Iris pigment epithelial cell (primary cell): ENCODE data around the gene SARNP.

ENCODE experiments used
- DNase-seq: peaks from one replicate; pipeline ENCODE4 v3.0.0-alpha.2; 2011; ENCODE audit warnings: low read depth

SARNP gene

DNA sequence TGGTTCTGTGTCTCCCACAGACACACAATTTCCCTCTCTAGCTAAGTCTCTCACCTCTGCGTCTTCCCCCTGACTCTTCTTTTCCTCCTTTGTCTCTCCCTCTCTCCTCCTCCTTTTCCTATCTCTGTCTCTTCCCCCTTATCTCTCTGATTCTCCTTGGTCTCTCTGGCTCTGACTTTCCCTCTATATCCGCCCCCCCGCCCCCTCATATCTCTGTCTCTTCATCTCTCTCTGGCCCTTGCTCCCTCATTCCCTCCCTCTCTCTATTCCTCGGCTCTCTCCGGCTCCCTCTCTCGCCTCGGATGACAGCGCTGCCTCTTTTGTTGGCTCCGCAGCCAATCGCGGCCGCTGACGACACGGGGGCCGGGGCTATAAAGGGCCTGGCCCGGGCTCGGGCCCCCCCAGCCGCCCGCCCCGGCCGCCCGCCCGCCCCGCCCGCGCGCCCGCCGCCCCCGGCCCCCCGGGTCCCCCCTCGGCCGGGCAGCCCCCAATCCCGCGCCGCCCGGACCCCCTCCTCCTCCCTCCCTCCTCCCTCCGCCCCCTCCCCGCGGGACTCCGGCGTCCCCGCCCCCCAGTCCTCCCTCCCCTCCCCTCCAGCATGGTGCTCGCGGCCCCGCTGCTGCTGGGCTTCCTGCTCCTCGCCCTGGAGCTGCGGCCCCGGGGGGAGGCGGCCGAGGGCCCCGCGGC lies 74.7 kb downstream of the SARNP start, which contains the start of gene GDF11:
Gene GDF11, plus strand, starts transcription at position 404 of the 687 bp plus-strand sequence. Its CDS starts 195 bp downstream, at position 599.
- DNase-seq, result peak; percentile 74

DNA sequence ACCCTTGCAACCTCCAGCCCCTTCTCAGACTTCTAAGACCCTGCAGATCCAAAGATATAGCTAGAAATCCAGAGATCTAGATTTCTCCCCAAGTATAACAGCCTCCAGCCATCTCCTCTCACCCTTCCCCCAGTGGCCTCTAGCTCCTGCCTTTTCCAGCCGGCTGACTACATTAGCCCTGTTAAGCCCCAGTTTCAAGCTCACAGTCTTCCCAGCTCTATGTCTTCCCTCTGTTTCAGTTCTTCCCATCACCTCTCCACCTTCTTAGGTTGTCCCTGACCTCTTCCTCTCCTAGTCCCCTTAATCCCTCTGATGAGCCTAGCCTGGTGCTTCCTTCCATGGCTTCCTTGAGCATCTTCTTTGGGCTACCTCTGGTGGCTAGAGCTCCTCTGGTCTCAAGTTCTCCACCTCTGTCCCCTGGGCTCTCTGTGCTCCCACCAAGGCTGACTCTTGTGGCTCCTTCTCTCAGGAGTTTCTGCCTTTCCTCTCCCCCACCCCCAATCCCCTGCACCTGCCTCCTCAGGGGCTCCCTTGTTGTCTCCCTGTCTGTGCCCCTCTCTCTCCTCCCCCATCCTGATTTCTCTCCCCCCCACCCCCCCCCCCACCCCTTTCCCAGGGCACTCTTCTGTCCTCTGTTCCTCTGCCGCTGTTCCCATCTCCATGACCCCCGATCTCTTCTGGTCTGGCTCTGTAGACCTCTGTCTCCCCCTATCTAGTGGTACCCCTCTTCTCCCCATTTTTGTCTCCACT lies 75.4 kb downstream of the SARNP start:
- DNase-seq, result no peak

DNA sequence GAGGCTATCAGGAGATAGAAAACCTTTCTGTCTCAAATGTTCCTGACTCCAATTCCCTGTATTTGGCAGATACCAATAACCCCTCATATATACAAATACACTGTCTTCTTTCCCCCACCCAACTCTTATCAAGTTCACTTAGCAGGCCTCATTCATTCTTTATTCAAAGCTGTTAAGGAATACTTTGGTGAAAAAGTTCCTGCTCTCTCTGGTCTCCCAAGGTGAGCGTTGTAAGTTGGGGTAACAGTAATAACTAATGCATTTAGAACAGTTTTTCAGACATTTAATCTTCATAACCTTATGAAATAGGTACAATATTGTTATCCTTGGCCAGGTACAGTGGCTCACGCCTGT lies 78.5 kb downstream of the SARNP start:
- DNase-seq, result no peak

DNA sequence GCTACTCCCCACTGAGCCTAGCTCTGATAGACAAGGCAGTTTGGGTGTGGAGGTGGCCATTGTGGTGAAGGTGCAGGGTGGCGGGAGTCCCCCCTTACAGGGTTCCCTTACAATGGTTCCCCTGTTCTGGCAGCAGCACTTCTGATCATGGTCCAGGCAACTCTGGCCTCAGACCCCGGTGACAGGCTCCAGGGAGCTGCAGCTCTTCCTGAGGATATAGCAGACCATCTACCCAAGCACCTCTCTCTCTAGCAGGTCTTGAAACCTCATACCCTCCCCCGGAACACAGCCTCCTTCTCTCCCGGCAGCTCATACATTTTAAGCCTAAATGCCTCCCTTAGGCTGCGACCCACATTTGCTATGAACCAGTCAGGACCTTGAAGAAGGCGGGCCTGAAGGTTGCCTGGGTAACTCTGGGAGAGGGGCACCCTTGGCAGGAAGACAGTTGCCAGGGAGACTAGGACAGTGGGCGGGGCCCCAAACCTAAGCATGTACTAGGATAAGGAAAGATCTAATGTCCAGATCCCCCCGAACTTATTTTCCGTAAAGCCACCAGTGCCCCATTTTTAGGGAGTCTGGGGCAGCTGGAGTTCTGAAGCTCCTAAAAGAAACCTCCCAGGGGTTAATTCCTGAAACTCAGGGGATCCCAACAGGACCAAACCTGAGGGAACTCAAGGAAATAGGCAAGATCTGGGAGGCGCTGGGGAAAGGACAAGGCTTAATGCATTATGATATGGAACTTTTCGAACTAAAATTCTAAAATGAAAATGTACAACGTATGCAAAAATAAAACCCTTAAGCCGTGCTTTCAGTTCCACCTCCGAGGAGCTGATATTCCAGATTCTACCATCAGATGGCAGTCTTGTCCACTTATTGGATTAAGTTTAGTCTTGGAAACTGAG lies 79.2 kb downstream of the SARNP start:
- DNase-seq, result peak; percentile 80

DNA sequence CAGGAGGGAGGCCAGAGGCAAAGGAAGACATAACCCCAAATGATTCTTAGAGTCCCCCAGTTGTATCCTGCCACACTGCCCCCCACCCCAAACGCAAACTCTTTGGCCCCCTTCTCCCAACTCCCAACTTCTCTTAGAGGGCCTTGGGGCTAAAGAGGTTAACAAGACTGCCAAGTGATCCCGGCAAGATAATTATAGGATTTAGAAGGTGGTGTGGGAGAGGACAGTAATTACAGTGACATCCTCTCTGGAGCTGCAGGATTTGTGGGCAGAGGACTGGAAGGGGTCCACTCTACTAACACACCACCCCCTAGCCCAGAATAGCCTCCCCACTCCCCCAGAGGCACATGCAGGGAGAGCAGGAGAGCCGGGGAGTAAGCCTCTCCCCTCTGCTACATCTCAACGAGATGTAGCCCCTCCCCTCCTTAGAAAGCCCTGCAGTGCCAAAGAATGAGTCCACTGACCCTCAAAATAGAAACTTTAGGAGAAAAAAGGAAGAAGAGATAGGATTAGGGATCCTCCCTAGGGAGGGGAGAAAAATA lies 79.9 kb downstream of the SARNP start:
- no peak for DNase-seq

DNA sequence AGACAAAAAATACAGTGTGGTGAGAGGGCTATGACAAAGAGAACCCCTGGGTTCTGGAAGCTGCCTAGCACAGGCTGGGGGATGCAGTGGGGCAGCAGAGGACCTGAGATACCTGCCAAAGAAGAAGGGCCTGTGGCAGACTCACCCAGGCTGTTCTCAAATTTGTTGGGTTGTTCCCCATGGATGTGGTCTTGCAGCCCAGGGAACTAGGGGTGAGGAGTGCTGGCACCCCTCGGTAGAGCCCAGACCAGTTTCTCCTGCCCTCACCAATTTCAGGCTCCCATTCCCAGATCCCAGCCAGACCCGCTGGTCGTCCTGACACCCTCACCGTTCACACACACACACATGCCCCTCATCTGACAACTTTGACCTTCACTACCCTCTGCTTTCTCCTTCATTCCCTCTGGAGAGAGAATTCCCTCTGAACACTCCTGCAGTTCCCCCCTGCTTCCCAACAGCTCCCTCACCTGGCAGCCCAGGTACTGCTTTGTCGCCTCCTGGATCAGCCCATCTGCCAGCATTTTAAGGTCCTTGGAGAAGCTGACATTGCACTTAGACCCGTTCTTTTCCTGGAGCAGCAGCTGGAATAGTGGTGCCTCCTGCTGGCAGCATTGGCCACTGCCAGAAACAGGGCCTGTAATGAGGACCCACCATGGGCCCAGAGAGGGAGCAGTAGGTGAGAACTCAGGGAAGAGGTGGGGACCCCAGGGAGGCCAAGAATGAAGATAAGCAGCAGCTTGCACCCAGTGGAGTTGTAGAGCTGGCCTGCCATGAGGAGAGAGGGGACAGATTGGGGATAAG lies 80.5 kb downstream of the SARNP start:
- peak; percentile 71 for DNase-seq

DNA sequence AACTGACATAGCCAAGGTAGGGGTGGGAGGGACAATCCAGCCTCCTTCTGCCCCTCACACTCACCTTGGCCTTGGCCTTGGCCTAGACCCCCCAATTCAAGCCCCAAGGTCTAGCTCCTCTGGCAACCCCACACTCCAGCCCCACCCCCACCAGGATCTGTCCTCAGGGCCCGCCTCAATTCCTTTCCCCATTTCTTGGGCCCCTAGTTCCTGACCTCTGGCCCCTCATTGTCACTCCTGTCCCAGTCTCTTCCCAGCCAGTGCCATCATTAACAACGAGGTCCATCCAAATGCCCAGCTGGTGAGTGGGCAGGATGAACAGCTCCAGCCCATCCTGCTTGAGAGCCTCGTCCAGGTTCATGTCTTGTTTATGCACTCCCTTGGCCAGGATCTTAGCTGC lies 81.4 kb downstream of the SARNP start:
- no peak for DNase-seq

DNA sequence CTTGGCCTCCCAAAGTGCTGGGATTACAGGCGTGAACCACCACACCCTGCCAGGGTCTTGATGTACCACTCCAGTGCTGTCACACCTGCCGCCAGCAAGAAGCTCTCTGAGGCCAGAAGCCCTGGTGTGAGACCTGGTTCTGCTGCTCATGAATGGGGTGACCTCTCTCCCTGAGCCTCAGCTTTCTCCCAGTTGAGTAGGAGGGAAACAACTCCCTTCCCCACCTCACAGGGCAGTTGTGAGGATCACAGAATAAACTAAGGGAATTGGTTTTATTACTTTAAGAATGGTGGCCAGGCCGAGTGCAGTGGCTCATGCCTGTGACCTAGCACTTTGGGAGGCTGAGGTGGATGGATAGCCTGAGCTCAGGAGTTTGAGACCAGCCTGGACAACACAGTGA lies 82.9 kb downstream of the SARNP start:
- DNase-seq, result no peak

DNA sequence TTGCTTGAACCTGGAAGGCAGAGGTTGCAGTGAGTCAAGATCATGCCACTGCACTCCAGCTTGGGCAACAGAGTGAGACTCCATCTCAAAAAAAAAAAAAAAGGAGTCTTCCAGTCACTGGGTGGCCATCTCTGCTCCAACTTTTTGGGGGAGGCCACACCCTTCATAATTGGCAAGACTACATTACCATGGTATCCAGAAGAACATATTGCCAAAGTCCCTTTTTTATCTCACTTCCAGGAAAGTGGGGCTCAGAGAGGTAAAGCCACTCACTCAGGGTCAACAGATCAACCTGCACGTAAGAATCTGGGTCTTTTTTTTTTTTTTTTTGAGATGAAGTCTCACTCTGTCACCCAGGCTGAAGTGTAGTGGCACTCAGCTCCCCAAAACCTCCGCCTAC lies 83.7 kb downstream of the SARNP start:
- no peak for DNase-seq

DNA sequence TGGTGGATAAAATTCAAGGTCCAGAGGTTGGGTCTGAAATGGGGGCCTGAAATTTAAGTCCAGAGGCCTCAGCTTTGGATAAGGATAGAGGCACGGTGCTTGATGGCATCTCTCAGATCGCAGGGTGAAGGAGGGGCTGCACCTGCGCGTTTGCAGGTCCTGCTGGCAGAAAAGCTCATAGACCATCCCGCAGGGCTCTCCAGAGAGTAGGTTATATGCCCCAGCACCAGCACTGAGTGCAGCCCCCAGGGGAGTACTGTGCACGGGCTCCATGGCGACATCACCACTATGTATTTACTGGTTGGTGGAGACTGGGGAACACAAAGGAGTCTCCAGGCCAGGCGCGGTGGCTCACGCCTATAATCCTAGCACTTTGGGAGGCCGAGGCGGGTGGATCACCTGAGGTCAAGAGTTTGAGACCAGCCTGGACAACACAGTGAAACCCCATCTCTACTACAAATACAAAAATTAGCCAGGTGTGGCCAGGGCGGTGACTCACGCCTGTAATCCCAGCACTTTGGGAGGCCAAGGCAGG lies 84.4 kb downstream of the SARNP start:
- no peak for DNase-seq

DNA sequence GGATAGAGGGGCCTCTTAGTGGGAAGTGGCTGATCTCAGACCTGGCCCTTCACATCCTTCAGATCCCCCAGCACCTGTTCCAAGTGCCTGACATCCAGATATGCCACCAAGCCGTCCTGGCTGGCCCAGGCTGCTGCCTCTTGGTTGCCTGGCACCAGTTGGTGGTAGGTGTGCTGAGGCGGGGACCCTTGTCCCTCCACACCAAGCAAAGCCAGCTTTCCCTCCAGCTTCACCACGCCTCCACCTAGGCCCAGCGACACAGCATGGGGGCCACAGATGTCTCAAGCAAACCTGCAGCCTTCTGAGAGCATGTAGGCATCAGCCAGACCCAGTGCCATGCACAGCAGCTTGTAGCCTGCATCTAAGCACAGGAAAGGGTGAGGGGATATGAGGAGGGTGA lies 85.2 kb downstream of the SARNP start:
- DNase-seq, result no peak

DNA sequence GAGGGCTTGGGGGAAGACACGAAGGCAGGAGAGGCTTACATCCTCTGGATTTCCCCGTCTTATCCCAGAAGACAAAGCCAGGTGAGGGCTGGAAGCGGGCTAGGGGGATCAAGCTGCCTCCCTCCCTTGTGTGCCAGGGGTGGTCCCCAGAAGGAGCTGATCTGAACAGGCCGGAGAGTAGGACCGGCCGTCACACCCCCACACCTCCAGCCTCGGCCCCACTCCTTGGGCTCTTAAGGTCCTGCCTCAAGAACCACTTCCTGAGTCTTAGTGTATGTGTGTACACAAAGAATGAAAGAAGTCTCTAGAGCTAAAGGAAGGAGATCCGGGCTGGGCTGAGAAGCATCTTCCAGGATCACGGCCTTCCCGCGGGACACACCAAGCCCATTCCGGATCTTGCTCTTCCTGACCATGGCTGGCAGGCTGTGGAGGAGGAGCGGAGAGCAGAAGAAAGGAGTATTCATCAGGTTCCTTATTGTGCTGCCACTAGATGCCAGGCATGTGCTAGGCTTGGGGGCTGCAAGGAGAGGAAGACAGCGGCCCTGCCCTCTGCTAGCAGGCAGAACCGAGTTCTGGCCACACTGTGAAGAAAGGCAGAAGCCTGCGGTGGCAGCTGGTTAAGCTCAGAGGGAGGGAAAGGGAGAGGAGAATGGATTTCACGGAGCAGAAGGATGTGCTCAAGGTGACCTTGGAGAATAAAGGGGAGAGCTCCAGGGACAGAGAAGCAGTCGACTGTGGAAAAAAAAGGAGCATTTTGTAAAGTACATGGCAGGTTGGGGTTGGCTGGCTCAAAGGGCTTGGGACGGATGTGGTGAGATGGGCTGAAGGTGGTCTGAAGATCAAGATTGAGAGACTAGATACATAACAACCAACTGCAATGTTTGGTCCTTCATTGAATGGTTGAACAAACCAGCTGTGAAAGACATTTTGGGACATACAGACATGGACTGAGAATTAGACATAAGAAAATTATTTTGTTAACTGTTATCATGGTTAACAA lies 87.4 kb downstream of the SARNP start:
- DNase-seq, result peak; percentile 78

DNA sequence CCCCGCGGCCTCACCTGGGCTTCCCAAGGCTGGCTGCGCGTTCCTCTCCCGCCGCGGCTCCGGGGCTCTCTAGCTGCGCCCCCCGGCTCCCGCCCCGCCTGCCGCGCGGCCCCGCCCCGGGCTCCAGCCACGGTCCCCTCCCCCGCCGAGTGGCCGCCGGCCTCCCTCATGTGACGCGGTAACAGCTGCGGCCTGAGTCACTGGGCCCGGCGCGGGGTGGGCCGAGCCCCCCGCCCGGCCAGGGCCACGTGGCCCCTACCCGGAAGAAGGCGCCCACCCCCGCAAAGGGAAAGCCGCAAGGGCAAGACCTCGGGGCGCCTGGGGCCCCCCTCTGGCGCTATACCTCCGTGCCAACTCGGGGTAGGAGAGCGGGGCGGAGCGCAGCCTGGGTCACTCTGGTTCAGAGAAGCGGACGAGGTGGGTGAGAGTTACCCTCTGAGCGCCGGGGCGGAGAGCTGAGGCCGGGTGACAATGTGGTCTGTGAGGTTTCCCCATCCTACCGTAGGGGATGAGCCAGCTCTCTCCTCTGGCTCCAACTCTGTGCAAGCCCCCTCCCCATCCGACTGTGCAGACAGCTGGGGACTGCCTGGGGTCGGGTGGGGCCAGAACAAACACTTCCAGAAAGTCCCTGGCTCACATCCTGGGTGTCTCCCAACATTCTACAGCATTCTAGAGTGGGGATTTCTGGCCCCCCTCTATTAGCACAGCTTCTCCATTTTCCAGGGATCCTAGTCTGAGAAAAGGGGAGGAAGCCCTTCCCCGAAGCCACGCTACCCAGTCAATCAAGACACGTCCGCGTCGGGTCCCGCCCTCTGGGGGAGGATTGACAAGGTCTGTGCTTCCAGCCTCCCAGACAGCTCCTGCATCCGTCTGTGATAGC lies 88.3 kb downstream of the SARNP start, which contains the start of gene CD63:
Gene CD63, minus strand, starts transcription at position 71 of the 880 bp plus-strand sequence. CDS start 668 bp downstream, outside the sequence.
- peak; percentile 98 for DNase-seq

DNA sequence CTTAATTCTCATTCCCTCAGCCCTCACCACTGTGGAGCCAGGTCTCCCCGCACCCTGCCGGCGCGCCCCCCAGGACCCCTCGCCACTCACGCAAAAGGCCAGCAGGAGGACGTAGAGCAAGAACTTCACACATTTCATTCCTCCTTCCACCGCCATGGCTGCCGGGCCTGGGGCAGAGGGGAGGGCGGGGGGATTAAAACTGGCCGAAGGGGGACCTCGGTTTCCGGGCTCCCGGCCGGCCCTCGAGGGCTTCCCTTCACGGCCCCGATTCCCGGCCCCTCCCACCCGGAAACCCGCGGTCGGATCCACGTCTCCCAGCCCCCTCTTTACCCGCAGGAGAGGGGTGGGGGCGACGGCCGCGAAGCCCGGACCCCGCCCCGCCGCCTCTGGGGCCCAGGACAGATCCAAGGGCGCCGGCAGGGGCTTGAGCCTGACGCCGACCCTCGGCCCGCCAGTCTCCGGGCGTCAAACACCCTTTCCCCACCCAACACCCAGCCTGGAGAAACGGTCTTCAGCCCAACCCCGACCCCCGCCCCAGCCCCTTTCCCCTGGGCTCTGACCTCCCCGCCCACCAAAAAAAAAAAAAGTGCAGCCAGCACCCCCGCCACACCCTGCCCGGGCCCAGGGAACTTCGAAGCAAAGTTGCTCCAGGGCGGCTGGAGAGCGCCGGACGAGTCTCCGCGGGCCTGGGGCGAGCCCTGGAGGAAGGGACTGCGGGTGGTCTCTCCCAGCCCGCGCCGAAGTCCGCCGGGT lies 89.2 kb downstream of the SARNP start:
- peak; percentile 68 for DNase-seq

DNA sequence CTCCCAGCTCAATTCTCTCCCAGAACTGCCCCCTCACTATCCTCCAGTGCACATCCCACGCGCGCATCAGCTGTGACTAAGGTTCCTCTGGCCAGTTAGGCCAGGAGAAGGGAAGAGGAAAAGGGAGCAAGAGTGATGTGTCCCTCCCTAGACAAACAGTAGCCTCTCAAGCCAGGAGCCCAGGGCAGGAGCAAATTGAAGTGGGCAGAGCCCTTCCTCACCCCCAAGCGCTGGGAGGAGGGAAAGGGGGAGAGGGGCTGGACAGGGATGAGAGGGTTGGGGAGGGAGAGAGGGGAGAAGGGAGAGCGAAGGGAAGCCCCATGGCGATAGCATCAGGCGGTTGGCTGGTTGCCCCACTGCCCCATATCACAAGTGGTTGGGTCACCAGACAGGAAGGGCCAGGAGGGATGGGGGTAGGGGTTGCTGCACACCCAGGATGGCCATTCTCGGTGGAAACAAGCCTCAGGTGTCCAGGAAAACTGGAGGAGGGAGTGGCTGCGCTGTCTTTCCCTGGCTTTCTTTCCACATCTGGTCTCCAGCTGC lies 89.8 kb downstream of the SARNP start:
- peak; percentile 56 for DNase-seq

DNA sequence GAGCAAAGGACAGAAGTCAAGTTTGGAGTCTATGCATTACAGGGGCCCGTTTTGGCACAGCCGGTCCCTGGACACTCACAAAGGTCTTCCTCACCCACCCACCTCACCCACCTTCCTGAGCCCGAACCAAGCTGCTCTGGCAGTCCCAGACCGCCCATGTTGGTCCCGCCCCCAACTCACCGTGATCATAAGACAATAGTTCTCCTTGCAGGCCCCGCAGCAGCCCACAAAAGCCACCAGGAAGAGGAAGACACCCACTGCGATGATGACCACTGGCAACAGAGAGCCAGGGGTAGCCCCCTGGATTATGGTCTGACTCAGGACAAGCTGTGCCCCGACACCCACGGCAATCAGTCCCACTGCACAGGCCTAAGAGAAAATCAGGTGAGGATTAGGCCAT lies 90.6 kb downstream of the SARNP start:
- DNase-seq, result no peak

DNA sequence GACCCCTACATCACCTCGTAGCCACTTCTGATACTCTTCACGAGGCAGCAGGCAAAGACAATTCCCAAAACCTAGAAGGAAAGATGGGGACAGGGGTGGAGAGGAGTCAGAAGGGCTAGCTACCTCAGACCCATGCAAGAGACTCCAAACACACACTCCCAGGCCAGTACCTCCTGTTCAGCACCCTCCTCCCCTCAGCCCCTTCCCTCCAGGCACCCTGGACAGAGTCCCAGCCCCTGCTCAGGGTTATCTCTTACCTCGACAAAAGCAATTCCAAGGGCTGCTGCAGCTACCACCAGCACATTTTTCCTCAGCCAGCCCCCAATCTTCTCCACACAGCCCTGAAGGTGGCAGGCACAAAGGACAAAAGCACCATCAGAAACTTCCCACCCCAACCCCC lies 92.0 kb downstream of the SARNP start:
- no peak for DNase-seq

DNA sequence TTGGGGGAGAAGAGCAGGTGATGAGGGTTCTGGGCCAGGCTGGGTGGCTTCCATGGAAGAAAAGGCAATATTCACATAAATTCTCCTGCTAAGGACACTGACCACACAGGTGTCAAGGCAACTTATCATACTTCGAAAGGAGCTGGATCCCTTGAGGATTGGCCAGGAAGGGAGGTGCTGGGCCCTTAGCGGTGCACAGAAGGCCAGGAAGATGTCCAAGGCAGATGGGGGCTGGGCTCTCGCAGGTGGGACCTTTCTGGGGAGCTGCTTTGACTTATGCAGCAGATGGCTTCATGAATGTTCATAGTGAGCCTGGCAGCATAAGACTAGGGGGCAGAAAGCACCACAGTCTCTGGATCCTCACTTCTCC lies 92.6 kb downstream of the SARNP start:
- DNase-seq, result no peak
